Esophagus (tissue), 2 donors: ENCODE data around the gene PCDHGA12. TPM values are rescaled to one million over a fixed set of nuclear protein-coding genes. Genes with fewer than 3 reads are reported as not detected.

Experiments used
- H3K27ac ChIP-seq, 2 donors: one replicate each; pipeline ENCODE4 v1.5.1; 2013; ENCODE audit warnings: low read depth in 2 of 2, mild to moderate bottlenecking in 2 of 2, inconsistent platforms in 1 of 2, low read length in 1 of 2, moderate library complexity in 1 of 2
- H3K27me3 ChIP-seq, 2 donors: one replicate each; pipeline ENCODE4 v1.6.1; 2013; ENCODE audit warnings: low read length in 2 of 2, control low read depth in 1 of 2, mild to moderate bottlenecking in 1 of 2; ENCODE audit not compliant: insufficient read depth in 2 of 2, control insufficient read depth in 1 of 2
- H3K36me3 ChIP-seq, 2 donors: one replicate each; pipeline ENCODE4 v1.6.1; 2013; ENCODE audit warnings: low read length in 1 of 2; ENCODE audit not compliant: control insufficient read depth in 2 of 2, insufficient read depth in 2 of 2
- H3K4me1 ChIP-seq, 2 donors: one replicate each; pipeline ENCODE4 v1.6.1; 2013; ENCODE audit warnings: low read length in 1 of 2; ENCODE audit not compliant: control insufficient read depth in 2 of 2, insufficient read depth in 2 of 2
- H3K4me3 ChIP-seq, 2 donors: one replicate each; pipeline ENCODE4 v1.5.1; 2013; ENCODE audit warnings: low read length in 2 of 2, mild to moderate bottlenecking in 2 of 2, low read depth in 1 of 2, moderate library complexity in 1 of 2
- H3K9me3 ChIP-seq, 2 donors: one replicate each; pipeline ENCODE4 v1.6.1; 2013; ENCODE audit warnings: mild to moderate bottlenecking in 2 of 2, low read depth in 1 of 2, low read length in 1 of 2, moderate library complexity in 1 of 2; ENCODE audit not compliant: control insufficient read depth in 2 of 2, insufficient read depth in 1 of 2
- WGBS, 2 donors: extraction: QIAGEN DNeasy Blood & Tissue Kit; methylation state at CpG; one replicate each; pipeline ENCODE4 v1.1.7; 2013; 5-methylcytosine and 5-hydroxymethylcytosine counted together
- polyA plus RNA-seq, 2 donors: library from polyadenylated mRNA; stranded (reverse); fragments of 200-250 nt; gene quantifications; one replicate each; pipeline ENCODE4 v1.2.3, GENCODE V29; 2013
- donor health status: healthy with polysubstance abuse.
- donor health status: Bipolar disorder and iron deficiency.

PCDHGA12 gene
- polyA plus RNA-seq, 2 donors = 0.34 to 0.65 TPM

GRCh38 chr5:141478321-141478945 is 48.1 kb downstream of the PCDHGA12 start:
- H3K27me3 ChIP-seq = no peaks in the 10 kb centered on the region
- H3K4me3 ChIP-seq = peak overlapping the region; percentile 15 to 82
- H3K27ac ChIP-seq = no peak overlapping the region
- 16 to 22% methylated on average over 20 of the region's 20 CpGs for WGBS, 2 donors
- H3K36me3 ChIP-seq = no peaks in the 10 kb centered on the region
- peaks cover 0 to 3% of the 10 kb centered on the region in 2 donors for H3K9me3 ChIP-seq
- H3K4me1 ChIP-seq = peaks cover 13 to 14% of the 10 kb centered on the region in 2 donors

- Histone ChIP-seq H3K36me3 (no peaks in the 10 kb centered on the region), H3K4me3 (no peak overlapping the region), H3K9me3 (peaks cover 0 to 3% of the 10 kb centered on the region in 2 donors), H3K27ac (no peak overlapping the region), H3K27me3 (no peaks in the 10 kb centered on the region), H3K4me1 (peaks cover 13 to 18% of the 10 kb centered on the region in 2 donors)
Observed at GRCh38 chr5:141479776-141480175, 49.5 kb downstream of the PCDHGA12 start.

Other genes with a start within 250 kb of the PCDHGA12 start
- gene PCDHB16, start 248.1 kb upstream of the PCDHGA12 start, polyA plus RNA-seq = under 1 TPM; 0.08 to 0.16 TPM
- under 1 TPM; 0.16 to 0.18 TPM for gene PCDHB9, start 243.3 kb upstream of the PCDHGA12 start, polyA plus RNA-seq
- gene PCDHB10, start 238.2 kb upstream of the PCDHGA12 start, polyA plus RNA-seq = under 1 TPM; 0.10 to 0.44 TPM
- under 1 TPM; 0.16 to 0.47 TPM for gene PCDHB11, start 230.9 kb upstream of the PCDHGA12 start, polyA plus RNA-seq
- under 1 TPM; 0.08 to 0.15 TPM for gene PCDHB12, start 221.8 kb upstream of the PCDHGA12 start, polyA plus RNA-seq
- gene PCDHB13, start 216.6 kb upstream of the PCDHGA12 start, polyA plus RNA-seq = under 1 TPM; 0.29 to 0.33 TPM
- gene PCDHB14, start 207.2 kb upstream of the PCDHGA12 start, polyA plus RNA-seq = under 1 TPM; 0.67 to 0.88 TPM
- gene PCDHB15, start 185.1 kb upstream of the PCDHGA12 start, polyA plus RNA-seq = under 1 TPM; 0.37 to 0.80 TPM
- under 1 TPM; 0.05 to 0.29 TPM for gene SLC25A2, start 126.5 kb upstream of the PCDHGA12 start, polyA plus RNA-seq
- gene TAF7, start 109.7 kb upstream of the PCDHGA12 start, polyA plus RNA-seq = 10 to 100 TPM; 22.5 to 35.3 TPM
- under 1 TPM; 0.13 to 0.22 TPM for gene PCDHGA1, start 100.0 kb upstream of the PCDHGA12 start, polyA plus RNA-seq
- gene PCDHGA2, start 91.7 kb upstream of the PCDHGA12 start, polyA plus RNA-seq = under 1 TPM; 0.14 to 0.27 TPM
- under 1 TPM; 0.08 to 0.12 TPM for gene PCDHGA3, start 86.7 kb upstream of the PCDHGA12 start, polyA plus RNA-seq
- under 1 TPM; 0.19 to 0.39 TPM for gene PCDHGB1, start 80.4 kb upstream of the PCDHGA12 start, polyA plus RNA-seq
- gene PCDHGA4, start 75.5 kb upstream of the PCDHGA12 start, polyA plus RNA-seq = under 1 TPM; 0.11 to 0.12 TPM
- gene PCDHGB2, start 70.5 kb upstream of the PCDHGA12 start, polyA plus RNA-seq = under 1 TPM; 0.20 to 0.39 TPM
- gene PCDHGA5, start 66.3 kb upstream of the PCDHGA12 start, polyA plus RNA-seq = under 1 TPM; 0.14 to 0.28 TPM
- under 1 TPM; 0.13 to 0.37 TPM for gene PCDHGB3, start 60.3 kb upstream of the PCDHGA12 start, polyA plus RNA-seq
- gene PCDHGA6, start 56.6 kb upstream of the PCDHGA12 start, polyA plus RNA-seq = under 1 TPM; 0.36 to 0.63 TPM
- gene PCDHGA7, start 47.8 kb upstream of the PCDHGA12 start, polyA plus RNA-seq = under 1 TPM; 0.24 to 0.53 TPM
- gene PCDHGB4, start 42.8 kb upstream of the PCDHGA12 start, polyA plus RNA-seq = under 1 TPM; 0.36 to 0.37 TPM
- under 1 TPM; 0.06 to 0.29 TPM for gene PCDHGA8, start 37.9 kb upstream of the PCDHGA12 start, polyA plus RNA-seq
- 1 to 10 TPM; 1.0 to 1.7 TPM for gene PCDHGB5, start 32.6 kb upstream of the PCDHGA12 start, polyA plus RNA-seq
- gene PCDHGA9, start 27.7 kb upstream of the PCDHGA12 start, polyA plus RNA-seq = under 1 TPM; 0.54 to 0.83 TPM
- gene PCDHGB6, start 22.5 kb upstream of the PCDHGA12 start, polyA plus RNA-seq = under 1 TPM; 0.60 to 0.92 TPM
- gene PCDHGA10, start 17.5 kb upstream of the PCDHGA12 start, polyA plus RNA-seq = 1 to 10 TPM; 1.1 to 1.2 TPM
- gene PCDHGB7, start 12.8 kb upstream of the PCDHGA12 start, polyA plus RNA-seq = 1 to 10 TPM; 1.2 to 1.4 TPM
- under 1 TPM; 0.44 to 0.75 TPM for gene PCDHGA11, start 9.5 kb upstream of the PCDHGA12 start, polyA plus RNA-seq
- 10 to 100 TPM; 25.8 to 32.1 TPM for gene PCDHGC3, start 45.5 kb downstream of the PCDHGA12 start, polyA plus RNA-seq
- gene PCDHGC4, start 54.5 kb downstream of the PCDHGA12 start, polyA plus RNA-seq = under 1 TPM; 0.05 to 0.45 TPM
- gene PCDHGC5, start 58.6 kb downstream of the PCDHGA12 start, polyA plus RNA-seq = under 1 TPM; 0.05 to 0.43 TPM
- gene DIAPH1, start 188.5 kb downstream of the PCDHGA12 start, polyA plus RNA-seq = 10 to 100 TPM; 84.2 to 84.5 TPM
- gene HDAC3, start 206.3 kb downstream of the PCDHGA12 start, polyA plus RNA-seq = 10 to 100 TPM; 38.9 to 46.3 TPM
- gene RELL2, start 206.5 kb downstream of the PCDHGA12 start, polyA plus RNA-seq = 1 to 10 TPM; 6.3 to 6.7 TPM
- 10 to 100 TPM; 10.3 to 16.2 TPM for gene FCHSD1, start 220.9 kb downstream of the PCDHGA12 start, polyA plus RNA-seq